DMS79 (cell line): ENCODE results near the gene HBM.
"Not testable (repeated sequence)": the region's sequence is repeated elsewhere in the genome, so short reads cannot be mapped to it uniquely, and the experiment has no call there.

ENCODE experiments used
- DNase-seq: peaks from one replicate; lab custom pipeline; 2025; lab: John Stamatoyannopoulos, UW

Gene HBM

DNA sequence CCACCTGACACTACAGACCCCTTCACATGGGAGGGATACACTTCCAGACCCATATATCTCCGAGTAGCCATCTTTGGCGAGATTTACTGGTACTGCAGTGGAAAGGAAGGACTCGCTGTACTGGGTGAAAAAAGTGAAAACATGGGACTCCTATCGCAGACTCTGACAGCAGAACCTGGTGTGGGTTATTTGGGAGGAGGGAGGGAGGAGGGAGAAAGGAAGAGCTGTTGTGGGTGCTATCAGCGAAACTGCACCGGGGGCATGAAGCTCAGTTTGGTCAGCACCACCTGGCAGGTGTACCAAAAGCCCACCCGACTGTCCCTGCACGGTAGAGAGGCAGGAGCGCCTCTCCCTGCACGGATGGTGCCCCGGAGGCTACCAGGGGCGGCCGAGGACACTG lies 19.4 kb downstream of the HBM start:
- no peak for DNase-seq

DNA sequence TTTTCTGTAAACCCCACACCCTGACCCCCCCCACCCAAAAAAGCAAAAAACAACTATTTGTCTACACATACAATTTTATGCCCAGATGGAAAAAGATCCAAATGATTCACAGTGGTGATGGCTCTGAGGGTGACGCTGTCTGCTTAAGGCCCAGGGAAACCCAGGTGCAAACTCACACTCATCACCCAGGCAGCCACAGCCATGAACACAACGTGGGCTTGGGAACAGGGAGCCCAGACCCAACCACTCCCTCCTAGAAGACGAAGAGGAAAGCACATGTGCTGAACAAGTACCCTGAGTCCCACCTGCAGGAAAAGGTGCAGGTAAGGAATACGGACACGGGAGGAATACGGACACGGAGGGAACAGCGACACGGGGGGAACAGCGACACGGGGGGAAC lies 19.9 kb downstream of the HBM start:
- no peak for DNase-seq

GRCh38 chr16:187330-187729 lies 21.6 kb downstream of the HBM start:
- no peak for DNase-seq

DNA sequence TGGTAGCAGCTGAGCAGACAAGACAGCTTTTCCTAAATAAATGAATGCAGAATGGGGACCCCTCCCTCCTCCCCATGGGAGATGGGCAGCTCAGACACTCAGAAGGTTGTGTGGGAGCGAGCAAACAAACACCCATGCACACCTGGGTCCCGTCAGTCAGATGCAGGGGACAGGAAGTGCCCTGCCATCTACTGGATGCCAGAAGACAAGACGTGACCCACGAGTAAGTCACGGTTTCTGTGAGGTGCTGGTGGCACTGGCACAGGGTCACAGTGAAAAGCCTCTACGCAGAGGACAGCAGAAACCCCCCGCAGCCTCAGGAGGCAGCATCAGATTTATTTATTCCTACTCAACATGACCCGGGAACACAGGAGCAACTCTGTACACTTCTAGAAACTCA lies 22.9 kb downstream of the HBM start:
- no peak for DNase-seq

GRCh38 chr16:189604-190186 lies 23.9 kb downstream of the HBM start:
- no peak for DNase-seq

DNA sequence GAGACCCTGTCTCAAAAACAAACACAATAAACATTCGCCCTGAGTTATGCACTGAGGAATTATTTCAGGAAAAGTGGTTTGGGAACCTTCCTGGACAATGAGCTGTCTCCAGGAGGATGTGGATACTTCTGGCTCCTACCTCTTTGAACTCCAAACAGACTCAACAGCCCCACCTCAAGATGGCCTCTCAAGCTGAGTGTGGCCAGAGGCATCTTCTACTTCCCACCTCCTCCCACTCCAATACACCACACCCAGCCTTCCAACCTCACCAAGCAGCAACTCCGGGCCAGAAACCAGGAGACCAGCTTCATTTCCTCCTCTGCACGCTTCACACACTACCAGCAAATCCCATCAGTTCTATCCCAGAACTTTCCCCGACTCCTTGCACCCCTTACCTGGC lies 26.1 kb downstream of the HBM start:
- DNase-seq, result no peak

GRCh38 chr16:192686-193085 lies 26.9 kb downstream of the HBM start:
- no peak for DNase-seq

DNA sequence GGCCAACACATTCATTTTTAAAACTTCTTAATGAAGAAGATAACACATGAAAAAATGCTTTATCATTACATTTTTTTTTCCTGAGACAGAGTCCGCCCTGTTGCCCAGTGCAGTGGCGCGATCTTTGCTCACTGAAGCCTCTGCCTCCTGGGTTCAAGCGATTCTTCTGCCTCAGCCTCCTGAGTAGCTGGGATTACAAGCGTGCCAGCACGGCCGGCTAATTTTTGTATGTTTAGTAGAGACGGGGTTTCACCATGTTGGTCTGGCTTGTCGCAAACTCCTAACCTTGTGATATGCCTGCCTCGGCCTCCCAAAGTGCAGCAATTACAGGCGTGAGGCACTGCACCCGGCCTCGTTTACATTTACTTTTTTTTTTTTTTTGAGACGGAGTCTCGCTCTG lies 27.7 kb downstream of the HBM start:
- no peak for DNase-seq

DNA sequence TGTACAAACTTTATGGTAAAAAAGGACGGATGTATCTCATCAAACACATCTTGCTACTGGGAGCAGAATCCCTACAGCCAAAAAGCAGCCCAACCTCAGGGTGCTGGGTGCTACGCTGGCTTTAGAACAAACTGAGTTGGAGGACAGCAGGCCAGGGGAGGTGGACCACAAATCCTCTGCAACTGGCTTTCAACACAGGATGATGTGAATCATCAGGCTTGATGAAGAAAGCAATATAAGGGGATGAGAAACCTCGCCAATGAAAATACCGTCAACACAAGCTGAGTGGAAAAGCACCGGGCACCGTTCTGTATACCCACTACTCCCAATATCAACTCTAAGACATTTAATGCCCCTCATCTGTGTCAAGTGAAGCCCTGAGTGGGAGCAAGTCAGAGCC lies 28.7 kb downstream of the HBM start:
- DNase-seq, result no peak

- no peak for DNase-seq
Measured at GRCh38 chr16:200388-200787, 34.6 kb downstream of the HBM start.

DNA sequence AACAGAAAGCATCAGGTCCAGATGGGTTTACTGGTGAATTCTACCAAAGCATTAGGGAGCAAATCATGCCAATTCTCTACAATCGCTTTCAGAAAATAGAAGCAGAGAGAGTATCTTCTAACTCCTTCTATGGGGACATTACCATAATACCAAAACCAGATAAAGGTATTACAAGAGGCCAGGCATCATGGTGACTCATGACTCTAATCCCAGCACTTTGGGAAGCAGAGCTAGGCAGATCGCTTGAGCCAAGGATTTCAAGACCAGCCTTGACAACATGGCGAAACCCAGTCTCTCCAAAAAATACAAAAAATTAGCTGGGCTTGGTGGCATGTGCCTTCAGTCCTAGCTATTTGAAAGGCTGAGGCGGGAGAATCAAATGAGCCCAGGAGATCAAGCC lies 37.5 kb downstream of the HBM start:
- no peak for DNase-seq

- DNase-seq, result not testable (repeated sequence)
Measured at GRCh38 chr16:204046-204445, 38.3 kb downstream of the HBM start.

DNA sequence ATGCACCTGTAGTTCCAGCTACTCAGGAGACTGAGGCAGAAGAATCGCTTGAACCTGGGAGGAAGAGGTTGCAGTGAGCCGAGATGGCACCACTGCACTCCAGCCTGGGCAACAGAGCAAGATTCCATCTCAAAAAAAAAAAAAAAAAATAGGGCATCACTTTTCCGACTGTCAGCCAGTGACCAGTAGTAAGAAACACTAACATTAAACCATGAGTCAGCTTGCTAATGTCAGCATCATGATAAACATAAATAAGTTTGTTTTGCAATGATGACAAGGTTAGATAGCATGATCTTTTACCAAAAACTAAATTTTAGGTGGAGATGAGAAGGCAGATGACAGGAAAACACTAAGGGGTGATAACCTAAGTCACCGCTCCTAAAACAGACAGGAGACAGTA lies 43.6 kb downstream of the HBM start:
- DNase-seq, result not testable (repeated sequence)

GRCh38 chr16:211631-212180 lies 45.9 kb downstream of the HBM start:
- DNase-seq, result not testable (repeated sequence)

DNA sequence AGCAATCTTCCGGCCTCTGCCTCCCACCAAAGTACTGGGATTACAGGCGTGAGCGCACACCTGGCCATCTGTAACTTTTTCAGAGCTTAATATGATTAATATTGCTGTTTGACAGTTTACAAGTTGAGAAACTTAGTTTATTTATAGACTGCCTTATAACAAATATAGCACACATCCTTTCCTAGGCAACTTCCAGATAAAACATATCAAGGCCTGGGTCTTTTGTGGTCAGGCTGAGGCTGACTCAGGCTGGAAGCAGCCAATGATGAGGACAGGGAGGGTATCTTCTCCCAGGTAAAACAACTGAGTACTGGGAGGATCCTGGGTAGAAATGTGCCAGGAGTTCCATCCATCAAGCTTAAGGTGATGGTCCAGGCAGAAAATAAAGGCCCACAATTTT lies 47.2 kb downstream of the HBM start:
- DNase-seq, result no peak
